ENCODE data around the gene F11. TPM values are rescaled to one million over a fixed set of nuclear protein-coding genes. Genes with fewer than 3 reads are reported as not detected.

F11 gene
- total RNA-seq, 2 donors from 2014 or later = 18.4 to 53.1 TPM

GRCh38 chr4:186297013-186297645 lies 31.1 kb downstream of the F11 start:
- H3K36me3 ChIP-seq (replicated peaks in 1 of 2; ENCODE audit: insufficient read depth in 1 of 2, low read depth in 2 of 2) = no peaks in the 10 kb centered on the region
- DNase-seq (no peak), ATAC-seq (no peak)
- H3K27me3 ChIP-seq = no peaks in the 10 kb centered on the region
- no peak overlapping the region for H3K27ac ChIP-seq
- 40 to 44% methylated on average over 21 of the region's 21 CpGs for WGBS, 2 donors
- intact Hi-C loops (cut with DNase I) = loop anchor here (5.0 kb wide), 1 partner anchor 290 kb away; no protein-coding TSS in a partner anchor
- no peaks in the 10 kb centered on the region for H3K9me3 ChIP-seq
- H3K4me1 ChIP-seq = no peaks in the 10 kb centered on the region
- no peak overlapping the region for H3K4me3 ChIP-seq
- TF ChIP-seq POLR2A (IDR thresholded peaks at IDR 0.05) (no peak), CTCF (IDR thresholded peaks at IDR 0.05) (peak in 6 of 7 experiments; percentile 62 to 84 (median 81))

- TF ChIP-seq POLR2A (IDR thresholded peaks at IDR 0.05) = no peak
- ATAC-seq (no peak), DNase-seq (no peak)
- Histone ChIP-seq H3K9me3 (no peaks in the 10 kb centered on the region), H3K36me3 (replicated peaks in 1 of 2; ENCODE audit: insufficient read depth in 1 of 2, low read depth in 2 of 2) (no peaks in the 10 kb centered on the region), H3K27ac (no peak overlapping the region), H3K4me3 (no peak overlapping the region), H3K27me3 (no peaks in the 10 kb centered on the region), H3K4me1 (no peaks in the 10 kb centered on the region)
- intact Hi-C loops (cut with DNase I) = loop anchor here (5.0 kb wide), 1 partner anchor 289 kb away; no protein-coding TSS in a partner anchor
- 46 to 48% methylated on average over 26 to 39 of the region's 39 CpGs for WGBS, 2 donors
Observed at GRCh38 chr4:186298031-186298647, 32.1 kb downstream of the F11 start.

- 37 to 41% methylated on average over 5 of the region's 5 CpGs for WGBS, 2 donors
- Histone ChIP-seq H3K27ac (peak overlapping the region in 1 of 4 donors; percentile 52), H3K27me3 (no peaks in the 10 kb centered on the region), H3K9me3 (no peaks in the 10 kb centered on the region), H3K36me3 (replicated peaks in 1 of 2; ENCODE audit: insufficient read depth in 1 of 2, low read depth in 2 of 2) (no peaks in the 10 kb centered on the region), H3K4me1 (no peaks in the 10 kb centered on the region), H3K4me3 (no peak overlapping the region)
- intact Hi-C loops (cut with DNase I) = loop anchor here (5.0 kb wide), 1 partner anchor 288 kb away; no protein-coding TSS in a partner anchor
- DNase-seq = no peak
- no peak for ATAC-seq
- no peak for TF ChIP-seq CTCF (IDR thresholded peaks at IDR 0.05)
- TF ChIP-seq POLR2A (IDR thresholded peaks at IDR 0.05) = no peak
Observed at GRCh38 chr4:186299291-186299690, 33.3 kb downstream of the F11 start.

GRCh38 chr4:186300659-186301390 lies 34.8 kb downstream of the F11 start:
- no peak for ATAC-seq

More at GRCh38 chr4:186300659-186301390, 34.8 kb downstream of the F11 start:
- intact Hi-C loops (cut with DNase I) = no loop called here
- H3K27ac ChIP-seq = no peak overlapping the region
- H3K4me1 ChIP-seq = no peaks in the 10 kb centered on the region
- H3K36me3 ChIP-seq (replicated peaks in 1 of 2; ENCODE audit: insufficient read depth in 1 of 2, low read depth in 2 of 2) = no peaks in the 10 kb centered on the region
- TF ChIP-seq POLR2A (IDR thresholded peaks at IDR 0.05) = no peak
- no peak for TF ChIP-seq CTCF (IDR thresholded peaks at IDR 0.05)
- H3K9me3 ChIP-seq = no peaks in the 10 kb centered on the region
- no peak overlapping the region for H3K4me3 ChIP-seq
- no peak for DNase-seq
- H3K27me3 ChIP-seq = no peaks in the 10 kb centered on the region
- WGBS, 2 donors = 80 to 82% methylated on average over 6 of the region's 6 CpGs

All from body of pancreas (tissue), 4 donors.